HG03460 (cell line): ENCODE measurements around the gene EIF4E1B.
A peak's percentile ranks its signal among the peaks of the same experiment; 100 is the strongest.

Experiments
- ATAC-seq: cut with Tn5 transposase; IDR thresholded peaks from one replicate; pipeline ENCODE4 v1.9.1; 2021; ENCODE audit not compliant: unreplicated experiment

EIF4E1B gene

GRCh38 chr5:176644878-176645670, 14.6 kb downstream of the EIF4E1B start:
- ATAC-seq, result no peak

GRCh38 chr5:176646049-176646706, 15.7 kb downstream of the EIF4E1B start:
- ATAC-seq, result no peak

- peak; percentile 3 for ATAC-seq
Measured at GRCh38 chr5:176646707-176647029, 16.2 kb downstream of the EIF4E1B start.

GRCh38 chr5:176647030-176647842, 16.8 kb downstream of the EIF4E1B start, which contains the start of gene TSPAN17:
TSS of gene TSPAN17 (plus strand) at chr5:176647484. CDS start at chr5:176647616, 132 bp downstream.
- ATAC-seq, result peak; percentile 97

- no peak for ATAC-seq
Measured at GRCh38 chr5:176647843-176648473, 17.5 kb downstream of the EIF4E1B start.

GRCh38 chr5:176648474-176649194, 18.2 kb downstream of the EIF4E1B start:
- no peak for ATAC-seq

- ATAC-seq, result no peak
Measured at GRCh38 chr5:176650354-176650884, 19.9 kb downstream of the EIF4E1B start.

- no peak for ATAC-seq
Measured at GRCh38 chr5:176651472-176651980, 21.1 kb downstream of the EIF4E1B start.

GRCh38 chr5:176652136-176652535, 21.7 kb downstream of the EIF4E1B start:
- no peak for ATAC-seq

- no peak for ATAC-seq
Measured at GRCh38 chr5:176653401-176654385, 23.2 kb downstream of the EIF4E1B start.

- no peak for ATAC-seq
Measured at GRCh38 chr5:176654856-176655255, 24.4 kb downstream of the EIF4E1B start.

- no peak for ATAC-seq
Measured at GRCh38 chr5:176656467-176656990, 26.1 kb downstream of the EIF4E1B start.

GRCh38 chr5:176658007-176658599, 27.6 kb downstream of the EIF4E1B start:
- peak; percentile 39 for ATAC-seq

GRCh38 chr5:176658817-176659511, 28.5 kb downstream of the EIF4E1B start:
- no peak for ATAC-seq

GRCh38 chr5:176659512-176659839, 29.0 kb downstream of the EIF4E1B start:
- no peak for ATAC-seq

- ATAC-seq, result no peak
Measured at GRCh38 chr5:176659860-176660461, 29.5 kb downstream of the EIF4E1B start.

GRCh38 chr5:176660530-176660859, 30.0 kb downstream of the EIF4E1B start:
- peak; percentile 26 for ATAC-seq
